KBM-7 (cell line): ENCODE measurements around the gene MEMO1.
"Not testable (repeated sequence)": the region's sequence is repeated elsewhere in the genome, so short reads cannot be mapped to it uniquely, and the experiment has no call there.

ENCODE experiments used
- DNase-seq: peaks from one replicate; pipeline ENCODE4 v3.0.0-alpha.2; 2015
- in situ Hi-C: fragments of 300-500 bp; cut with MboI; formaldehyde crosslinking; loops from 2 replicates; pipeline ENCODE4 v1.14.3; 2020; ENCODE audit warnings: low sequenced_read_pairs, low pct_unique_long_range_greater_than_20kb, mixed read lengths

Gene MEMO1

GRCh38 chr2:31966402-31966801 is 44.4 kb downstream of the MEMO1 start:
- DNase-seq, in situ Hi-C loops: not testable (repeated sequence)

DNA sequence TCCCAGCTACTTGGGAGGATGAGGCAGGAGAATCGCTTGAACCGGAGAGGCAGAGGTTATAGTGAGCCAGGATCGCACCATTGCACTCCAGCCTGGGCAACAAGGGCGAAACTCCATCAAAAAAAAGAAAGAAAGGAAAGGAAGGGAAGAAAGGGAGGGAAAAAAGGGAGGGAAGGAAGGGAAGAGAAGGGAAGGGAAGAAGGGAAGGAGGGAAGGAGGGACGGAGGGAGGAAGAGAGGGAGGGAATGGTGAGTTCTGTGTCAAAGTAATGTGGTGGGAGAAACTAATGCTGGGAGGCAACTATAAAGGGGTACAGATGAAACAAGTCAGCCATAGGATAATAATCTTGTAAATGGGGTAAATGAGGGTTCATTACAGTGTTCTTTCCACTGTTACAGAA is 45.7 kb downstream of the MEMO1 start:
- DNase-seq, result no peak
- in situ Hi-C loops, result no loop called here

GRCh38 chr2:31962757-31963361 is 47.9 kb downstream of the MEMO1 start:
- in situ Hi-C loops, result no loop called here
- no peak for DNase-seq

- in situ Hi-C loops, result no loop called here
- DNase-seq, result no peak
Observed at GRCh38 chr2:31958140-31958717, 52.6 kb downstream of the MEMO1 start.

- no peak for DNase-seq
- in situ Hi-C loops, result no loop called here
Observed at GRCh38 chr2:31957354-31958139, 53.3 kb downstream of the MEMO1 start.

DNA sequence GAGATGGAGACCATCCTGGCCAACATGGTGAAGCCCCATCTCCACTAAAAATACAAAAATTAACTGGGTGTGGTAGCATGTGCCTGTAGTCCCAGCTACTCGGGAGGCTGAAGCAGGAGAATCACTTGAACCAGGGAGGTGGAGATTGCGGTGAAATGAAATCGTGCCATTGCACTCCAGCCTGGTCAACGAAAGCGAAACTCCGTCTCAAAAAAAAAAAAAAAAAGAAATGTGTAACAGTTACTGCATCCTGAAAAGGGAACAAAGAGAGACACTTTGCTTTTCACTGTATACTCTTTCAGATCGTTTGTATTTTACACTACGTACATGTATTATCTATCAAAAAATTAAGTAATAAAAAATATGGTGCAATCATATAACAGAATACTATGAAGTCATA is 53.9 kb downstream of the MEMO1 start:
- DNase-seq, in situ Hi-C loops: not testable (repeated sequence)

GRCh38 chr2:31956312-31956711 is 54.5 kb downstream of the MEMO1 start:
- DNase-seq, result no peak
- in situ Hi-C loops, result no loop called here

DNA sequence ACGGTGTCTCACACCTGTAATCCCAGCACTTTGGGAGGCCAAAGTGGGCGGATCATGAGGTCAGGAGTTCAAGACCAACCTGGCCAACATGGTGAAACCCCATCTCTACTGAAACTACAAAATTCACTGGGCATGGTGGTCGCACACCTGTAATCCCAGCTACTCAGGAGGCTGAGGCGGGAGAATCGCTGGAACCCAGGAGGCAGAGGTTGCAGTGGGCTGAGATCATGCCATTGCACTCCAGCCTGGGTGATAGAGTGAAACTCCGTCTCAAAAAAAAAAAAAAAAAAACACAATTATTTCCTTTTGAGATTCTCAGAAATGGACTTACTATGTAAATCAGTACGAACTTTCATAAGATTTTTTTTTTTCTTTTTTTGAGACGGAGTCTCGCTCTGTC is 57.7 kb downstream of the MEMO1 start:
- in situ Hi-C loops, DNase-seq: not testable (repeated sequence)

DNA sequence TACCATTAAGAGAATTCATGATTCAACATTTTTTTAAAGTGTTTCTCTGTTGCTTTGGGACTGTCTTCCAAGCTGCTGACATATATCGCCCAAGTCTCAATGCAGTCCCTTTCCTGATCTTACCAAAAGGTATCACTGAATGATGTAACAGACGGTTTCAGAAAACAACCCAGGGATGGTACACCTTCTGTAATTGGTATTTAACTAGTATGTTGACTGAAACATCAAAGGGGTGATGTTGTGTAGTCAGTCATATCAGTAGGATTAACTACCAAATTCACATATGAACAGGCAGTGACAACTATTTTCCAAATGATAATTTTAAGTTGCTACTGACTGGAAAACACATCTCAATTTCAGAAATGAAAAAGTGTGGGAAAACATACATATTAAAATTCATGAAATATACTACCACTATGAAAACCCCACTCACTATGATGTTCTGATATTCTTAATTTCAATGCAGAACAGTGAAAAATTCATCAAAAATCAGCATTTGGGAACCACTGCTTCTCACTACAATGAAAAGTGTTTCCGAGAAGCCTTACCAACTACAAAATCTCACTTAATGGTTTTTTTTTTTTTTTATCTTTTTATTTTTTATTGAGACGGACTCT is 59.8 kb downstream of the MEMO1 start:
- in situ Hi-C loops, result no loop called here
- DNase-seq, result no peak

GRCh38 chr2:31947871-31948270 is 62.9 kb downstream of the MEMO1 start:
- in situ Hi-C loops, result no loop called here
- DNase-seq, result no peak

- in situ Hi-C loops, result no loop called here
- no peak for DNase-seq
Observed at GRCh38 chr2:31946838-31947237, 64.0 kb downstream of the MEMO1 start.

DNA sequence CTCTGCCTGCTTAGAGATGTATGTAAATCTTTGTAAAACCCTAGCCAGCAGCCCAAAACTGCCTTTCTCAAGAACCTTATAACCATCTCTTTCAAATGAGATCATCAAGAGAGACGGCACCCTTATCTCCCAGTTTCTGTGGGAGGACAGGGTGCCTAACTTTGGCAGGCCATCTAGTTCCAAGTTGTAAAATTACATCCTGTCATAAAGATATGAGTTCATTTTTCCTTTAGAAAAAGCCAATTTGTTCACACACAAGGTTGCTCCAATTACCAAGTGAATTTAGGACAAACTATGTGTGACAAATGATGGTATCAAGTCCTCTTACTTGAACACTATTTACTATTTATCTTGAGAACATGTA is 65.3 kb downstream of the MEMO1 start:
- DNase-seq, result no peak
- in situ Hi-C loops, result no loop called here

DNA sequence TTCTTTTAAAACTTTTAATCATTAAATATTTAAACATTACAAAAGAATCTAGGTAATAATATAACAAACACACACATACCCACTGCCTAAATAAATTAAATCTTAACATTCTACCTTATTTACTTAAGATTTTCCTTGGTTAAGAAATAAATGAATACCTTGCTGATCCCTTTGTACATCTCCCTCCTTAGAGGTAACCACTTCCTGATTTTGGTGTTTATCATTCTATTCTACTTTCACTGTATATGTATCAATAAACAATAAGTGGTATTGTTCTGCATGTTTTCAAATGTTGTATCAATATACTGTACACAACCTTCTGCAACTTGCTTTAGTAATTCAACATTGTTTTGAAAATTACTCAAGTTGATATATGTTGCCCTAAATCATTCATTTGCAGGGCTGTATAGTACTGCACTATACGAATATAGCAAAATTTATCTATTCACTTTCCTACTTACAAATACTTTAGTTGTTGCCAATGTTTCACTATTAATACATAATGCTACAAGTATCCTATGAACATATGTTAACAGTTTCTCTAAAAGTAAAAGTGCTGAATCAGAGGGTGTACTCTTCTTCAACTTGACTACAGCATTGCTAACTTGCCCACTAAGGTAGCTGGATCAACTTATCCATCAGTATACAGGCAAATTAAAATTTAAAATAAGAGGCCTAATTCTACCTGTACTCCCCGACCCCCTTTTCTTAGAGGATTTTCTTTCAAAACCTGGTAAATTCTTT is 65.8 kb downstream of the MEMO1 start:
- DNase-seq, result no peak
- in situ Hi-C loops, result no loop called here

DNA sequence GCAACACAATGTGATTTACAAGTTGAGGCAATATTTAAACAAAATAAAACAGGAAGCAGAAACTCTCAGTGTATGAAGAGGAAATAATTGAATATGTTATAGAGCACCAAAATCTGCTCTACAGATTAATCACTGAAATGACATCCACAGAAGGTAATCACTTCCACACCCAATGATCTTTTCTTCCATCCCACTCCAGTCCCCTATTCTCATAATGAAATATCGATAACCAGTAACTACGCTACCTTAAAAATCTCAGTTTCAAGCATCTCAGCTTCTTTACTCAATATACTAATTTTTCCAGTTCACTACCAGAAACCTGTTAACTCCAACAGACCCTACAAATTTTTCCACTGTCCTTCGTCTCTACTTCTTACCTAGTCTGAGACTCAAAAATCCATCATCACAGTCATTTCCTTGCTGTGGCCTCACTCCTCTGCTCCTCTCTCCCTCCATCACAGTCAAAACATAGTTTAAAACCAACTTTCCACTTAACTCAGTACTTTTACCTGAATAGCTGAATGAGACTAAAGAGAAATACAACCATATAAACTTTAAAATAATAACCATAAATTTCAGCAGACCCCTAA is 67.1 kb downstream of the MEMO1 start:
- no peak for DNase-seq
- in situ Hi-C loops, result no loop called here

DNA sequence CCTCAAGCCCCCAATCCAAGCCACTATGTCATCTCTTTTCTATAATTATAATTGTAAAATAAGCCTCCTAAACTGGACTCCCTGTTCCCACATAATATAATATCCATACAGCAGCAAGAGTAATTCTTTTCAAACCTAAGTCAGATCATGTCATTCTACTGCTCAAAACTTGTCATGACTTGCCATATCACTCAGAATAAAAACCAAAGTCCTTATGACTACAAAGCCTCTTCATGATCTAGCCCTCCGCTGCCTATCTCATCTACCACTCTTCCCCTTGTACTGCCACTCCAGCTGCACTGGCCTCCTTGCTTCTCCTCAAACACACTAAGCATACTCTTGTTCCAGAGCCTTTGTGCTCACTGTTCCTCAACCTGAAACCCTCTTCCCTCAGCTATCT is 69.9 kb downstream of the MEMO1 start:
- no peak for DNase-seq
- in situ Hi-C loops, result no loop called here

DNA sequence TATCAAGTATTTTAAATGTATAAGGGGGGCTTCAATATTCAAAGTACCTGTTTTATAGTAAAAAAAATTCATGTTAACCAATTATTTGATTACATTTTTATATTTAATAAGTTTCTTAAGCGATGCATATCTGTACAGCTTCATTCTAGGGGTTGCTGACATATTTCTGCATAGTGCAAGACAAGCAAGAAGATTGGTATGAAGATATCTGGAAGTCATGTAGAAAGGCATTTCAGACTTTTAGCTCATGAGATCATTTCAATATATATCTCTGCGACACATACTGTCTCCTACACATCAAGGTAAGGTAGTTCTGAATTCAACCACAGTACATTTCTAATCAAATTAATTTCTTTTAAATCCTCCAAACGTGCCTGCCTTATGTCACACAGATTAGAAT is 73.1 kb downstream of the MEMO1 start:
- in situ Hi-C loops, result no loop called here
- no peak for DNase-seq

DNA sequence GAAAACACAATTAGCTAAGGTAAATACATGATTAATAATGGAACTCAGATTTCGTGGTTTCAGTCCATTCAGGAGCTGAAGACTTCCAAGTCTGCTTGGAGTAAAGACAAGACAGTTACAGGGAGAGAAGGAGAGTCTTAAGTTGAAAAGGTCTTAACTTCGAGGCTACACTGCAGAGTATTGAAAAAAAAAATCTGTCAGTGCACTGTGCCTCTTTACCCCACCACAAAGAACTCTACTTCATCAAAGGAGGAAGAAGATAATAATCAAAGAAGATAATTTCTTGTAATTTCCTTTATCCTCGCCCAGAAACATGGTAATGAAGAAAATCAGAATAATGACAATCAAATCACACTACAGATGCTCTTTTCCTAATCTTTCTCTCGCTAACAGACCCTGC is 75.4 kb downstream of the MEMO1 start:
- no peak for DNase-seq
- in situ Hi-C loops, result no loop called here

GRCh38 chr2:31933066-31933465 is 77.7 kb downstream of the MEMO1 start:
- DNase-seq, result no peak
- in situ Hi-C loops, result no loop called here

GRCh38 chr2:31932589-31932988 is 78.2 kb downstream of the MEMO1 start:
- no peak for DNase-seq
- in situ Hi-C loops, result no loop called here
